ENCODE measurements around the gene KLHL14.
"Not testable (repeated sequence)": the region's sequence is repeated elsewhere in the genome, so short reads cannot be mapped to it uniquely, and the experiment has no call there.

The KLHL14 gene

DNA sequence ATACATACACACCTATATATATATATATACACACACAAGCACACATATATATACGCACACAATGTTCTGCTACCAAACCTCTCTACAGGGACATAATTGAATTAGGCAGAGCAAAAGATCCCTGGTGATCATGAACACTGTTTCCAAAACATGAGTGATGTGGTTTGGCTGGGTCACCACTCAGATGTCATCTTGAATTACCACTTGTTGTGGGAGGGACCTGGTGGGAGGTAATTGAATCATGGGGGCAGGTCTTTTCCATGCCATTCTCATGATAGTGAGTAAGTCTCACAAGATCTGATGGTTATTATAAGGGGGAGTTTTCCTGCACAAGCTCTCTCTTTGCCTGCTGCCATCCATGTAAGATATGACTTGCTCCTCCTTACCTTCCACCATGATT, 135.2 kb downstream of the KLHL14 start:
- not testable (repeated sequence) for DNase-seq (ENCODE audit: low read depth in 2 of 2)

DNA sequence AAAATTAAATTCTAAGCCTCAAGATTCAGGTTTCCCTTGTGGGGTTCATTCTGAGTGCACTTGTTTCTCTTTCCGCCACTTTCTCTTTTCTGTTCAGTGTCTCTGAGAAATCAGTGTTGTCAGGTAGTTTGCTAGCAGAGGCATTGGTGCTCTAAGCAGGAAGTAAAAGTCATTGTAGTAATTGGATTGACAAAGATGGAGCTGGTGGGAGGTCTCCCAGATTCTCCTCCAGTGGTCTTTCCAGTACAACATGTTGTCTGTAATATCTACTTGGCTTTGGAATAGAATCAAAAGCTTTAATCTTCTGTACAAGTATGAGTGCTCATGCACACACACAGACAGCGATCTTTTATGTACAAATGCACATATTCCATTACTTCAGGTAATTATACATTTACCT, 135.6 kb downstream of the KLHL14 start:
- no peak for DNase-seq (ENCODE audit: low read depth in 2 of 2)

DNA sequence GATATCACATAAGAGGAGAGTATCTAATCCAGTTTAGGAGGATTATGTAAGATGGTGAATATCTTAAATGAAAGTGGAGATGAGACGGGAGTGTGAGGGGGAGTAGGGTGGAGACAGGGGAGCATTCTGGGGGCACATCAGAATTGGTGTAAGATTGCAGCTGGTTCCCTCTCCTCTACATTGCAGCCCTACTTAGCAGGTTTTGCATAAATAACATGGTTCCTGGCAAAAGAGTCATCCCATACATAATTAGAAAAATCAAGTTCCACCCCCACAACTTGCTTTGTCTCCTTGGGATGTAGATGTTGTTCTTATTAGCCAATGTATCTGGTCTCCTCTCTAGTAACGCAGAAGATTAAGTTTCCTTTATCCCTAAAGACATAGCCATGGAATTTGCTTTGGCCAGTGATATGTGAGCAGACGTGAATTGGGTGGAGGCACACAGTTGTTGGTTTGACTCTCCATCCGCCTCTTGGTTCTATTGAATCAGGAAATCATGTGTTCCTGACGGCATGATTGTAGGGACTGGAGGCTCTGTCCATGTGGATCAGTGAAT, 137.9 kb downstream of the KLHL14 start:
- DNase-seq (ENCODE audit: low read depth in 2 of 2) = no peak

DNA sequence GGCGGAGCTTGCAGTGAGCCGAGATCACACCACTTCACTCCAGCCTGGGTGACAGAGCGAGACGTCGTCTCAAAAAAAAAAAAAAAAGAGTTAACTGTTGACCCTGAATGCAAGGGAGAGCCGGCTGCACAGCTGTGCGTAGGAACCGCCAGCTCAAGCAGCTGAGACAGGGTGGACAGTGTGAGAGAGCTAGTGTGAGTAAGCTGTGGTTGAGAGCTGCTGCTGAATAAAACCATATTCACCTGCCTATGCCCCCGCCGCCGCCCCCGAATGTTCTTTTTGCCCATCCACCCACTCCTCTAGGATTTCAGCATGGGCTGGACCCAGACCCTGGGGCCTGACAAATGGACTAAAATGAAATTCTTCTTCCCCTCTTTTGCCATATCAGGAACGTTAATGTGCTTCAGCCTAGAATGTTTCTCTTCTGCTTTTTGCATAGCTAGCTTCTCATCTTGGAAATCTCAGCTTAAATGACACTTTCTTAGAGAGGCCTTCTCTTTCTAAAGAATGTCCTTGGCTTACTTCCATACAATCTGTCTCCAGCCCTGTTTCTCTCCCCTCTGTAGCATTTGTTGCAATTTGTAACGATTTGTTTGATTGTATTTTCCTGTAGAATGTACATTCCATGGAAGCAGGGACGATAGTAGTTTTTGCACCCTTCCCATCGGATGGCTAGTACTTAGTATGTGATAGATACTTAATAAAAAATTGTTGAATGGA, 142.7 kb downstream of the KLHL14 start:
- no peak for DNase-seq (ENCODE audit: low read depth in 2 of 2)

DNA sequence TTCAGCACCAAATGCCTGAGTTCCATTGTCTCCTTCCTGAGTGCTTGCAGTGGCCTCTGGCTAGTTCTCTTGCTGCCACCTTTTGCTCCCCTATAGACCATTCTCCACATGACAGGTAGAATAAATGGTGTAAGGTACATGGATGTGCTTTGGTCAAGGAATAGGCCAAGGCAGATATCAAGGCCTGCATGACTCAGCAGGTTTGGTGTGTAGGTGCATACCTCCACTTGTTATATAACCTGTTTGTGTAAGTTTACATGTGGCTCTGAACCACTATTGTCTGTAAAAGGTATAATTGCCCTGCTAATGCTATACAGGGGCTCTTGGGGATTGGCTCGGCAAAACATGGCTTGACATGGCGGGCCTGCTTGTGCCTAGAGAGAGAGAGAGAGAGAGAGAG, 143.5 kb downstream of the KLHL14 start:
- no peak for DNase-seq (ENCODE audit: low read depth in 2 of 2)

DNA sequence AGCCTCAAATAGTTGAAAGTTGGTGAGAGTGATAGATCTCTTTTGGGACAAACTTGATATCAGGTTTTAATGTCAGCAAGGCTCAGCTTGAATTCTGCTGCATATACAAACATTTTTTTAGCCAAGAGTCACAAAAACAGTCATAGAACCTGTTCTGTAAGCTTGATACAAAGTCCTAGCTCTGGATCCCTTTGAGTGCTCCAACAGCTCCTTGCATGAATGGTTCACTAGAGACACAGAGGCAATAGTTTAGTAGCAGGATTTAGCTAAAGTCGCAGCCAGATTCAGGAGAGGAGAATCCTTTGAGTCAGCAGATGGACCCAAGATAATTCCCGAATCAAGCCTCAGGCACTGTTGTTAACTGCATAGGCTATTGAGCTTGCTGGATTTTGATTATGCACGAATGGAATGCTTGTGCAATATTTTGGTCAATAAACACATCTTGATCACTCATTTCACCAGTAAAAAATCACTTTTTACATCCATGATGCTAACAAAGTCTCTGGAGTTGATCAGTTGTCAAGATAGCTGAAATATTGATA, 148.6 kb downstream of the KLHL14 start:
- DNase-seq (ENCODE audit: low read depth in 2 of 2) = no peak

DNA sequence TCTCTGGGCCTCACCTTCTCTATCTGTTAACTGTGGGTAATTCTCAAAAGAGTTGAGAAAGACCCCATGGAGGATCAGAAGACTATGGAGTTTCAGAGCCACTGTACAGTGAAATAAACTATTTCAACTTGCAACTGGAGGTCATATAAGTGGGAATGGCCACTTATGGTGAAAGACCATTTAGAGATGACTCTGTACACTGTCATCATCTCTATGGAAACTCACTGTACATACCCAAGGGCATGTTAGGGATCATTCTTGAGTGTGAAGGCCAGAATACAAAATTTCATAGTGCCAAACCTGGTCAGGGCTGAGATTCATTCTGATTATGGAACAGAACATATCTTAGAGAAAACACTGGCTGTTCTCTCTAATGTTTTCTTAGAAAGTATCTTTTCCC, 149.3 kb downstream of the KLHL14 start:
- no peak for DNase-seq (ENCODE audit: low read depth in 2 of 2)

Measured in stimulated activated CD4-positive, alpha-beta T cell treated with anti-CD3 and anti-CD28 coated beads, Interleukin-1b, Interleukin-23, amount 100 ng/mL, for 1 hour (primary cell).